ENCODE measurements around the gene PLBD2.

DNA sequence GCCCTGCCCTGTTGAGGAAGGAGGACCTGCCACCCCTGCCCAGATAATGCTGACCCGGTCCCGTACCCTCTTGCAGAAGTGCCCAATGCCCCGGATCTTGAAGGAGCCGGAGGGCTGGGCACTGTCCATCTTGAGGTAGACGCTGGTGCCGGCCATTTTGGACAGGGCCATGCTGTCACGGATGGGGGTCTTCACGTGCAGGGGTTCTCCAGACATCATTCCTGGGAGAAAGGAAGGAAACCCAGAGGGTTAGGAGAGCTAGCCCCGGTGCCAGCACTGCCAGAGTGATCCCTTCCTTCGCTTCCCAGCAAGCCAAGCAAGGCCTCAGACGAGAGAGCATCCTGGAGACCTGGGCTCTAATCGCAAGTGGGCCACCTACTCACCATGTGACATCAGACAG lies 41.1 kb downstream of the PLBD2 start:
- TF ChIP-seq, protein P1, sequence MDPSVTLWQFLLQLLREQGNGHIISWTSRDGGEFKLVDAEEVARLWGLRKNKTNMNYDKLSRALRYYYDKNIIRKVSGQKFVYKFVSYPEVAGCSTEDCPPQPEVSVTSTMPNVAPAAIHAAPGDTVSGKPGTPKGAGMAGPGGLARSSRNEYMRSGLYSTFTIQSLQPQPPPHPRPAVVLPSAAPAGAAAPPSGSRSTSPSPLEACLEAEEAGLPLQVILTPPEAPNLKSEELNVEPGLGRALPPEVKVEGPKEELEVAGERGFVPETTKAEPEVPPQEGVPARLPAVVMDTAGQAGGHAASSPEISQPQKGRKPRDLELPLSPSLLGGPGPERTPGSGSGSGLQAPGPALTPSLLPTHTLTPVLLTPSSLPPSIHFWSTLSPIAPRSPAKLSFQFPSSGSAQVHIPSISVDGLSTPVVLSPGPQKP (IDR thresholded peaks at IDR 0.05; ENCODE audit: low read depth, low read length): no peak
- TF ChIP-seq, protein P2, sequence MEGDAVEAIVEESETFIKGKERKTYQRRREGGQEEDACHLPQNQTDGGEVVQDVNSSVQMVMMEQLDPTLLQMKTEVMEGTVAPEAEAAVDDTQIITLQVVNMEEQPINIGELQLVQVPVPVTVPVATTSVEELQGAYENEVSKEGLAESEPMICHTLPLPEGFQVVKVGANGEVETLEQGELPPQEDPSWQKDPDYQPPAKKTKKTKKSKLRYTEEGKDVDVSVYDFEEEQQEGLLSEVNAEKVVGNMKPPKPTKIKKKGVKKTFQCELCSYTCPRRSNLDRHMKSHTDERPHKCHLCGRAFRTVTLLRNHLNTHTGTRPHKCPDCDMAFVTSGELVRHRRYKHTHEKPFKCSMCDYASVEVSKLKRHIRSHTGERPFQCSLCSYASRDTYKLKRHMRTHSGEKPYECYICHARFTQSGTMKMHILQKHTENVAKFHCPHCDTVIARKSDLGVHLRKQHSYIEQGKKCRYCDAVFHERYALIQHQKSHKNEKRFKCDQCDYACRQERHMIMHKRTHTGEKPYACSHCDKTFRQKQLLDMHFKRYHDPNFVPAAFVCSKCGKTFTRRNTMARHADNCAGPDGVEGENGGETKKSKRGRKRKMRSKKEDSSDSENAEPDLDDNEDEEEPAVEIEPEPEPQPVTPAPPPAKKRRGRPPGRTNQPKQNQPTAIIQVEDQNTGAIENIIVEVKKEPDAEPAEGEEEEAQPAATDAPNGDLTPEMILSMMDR (IDR thresholded peaks at IDR 0.05 in 2 of 3, conservative IDR thresholded peaks at IDR 0.05 in 1 of 3; ENCODE audit: control insufficient read depth in 2 of 3, extremely low read depth in 1 of 3, insufficient read depth in 1 of 3, low read depth in 3 of 3, low read length in 3 of 3): no peak
- TF ChIP-seq CHD4 (IDR thresholded peaks at IDR 0.05) (no peak), DPF2 (IDR thresholded peaks at IDR 0.05) (no peak), FOXM1 (IDR thresholded peaks at IDR 0.05; ENCODE audit: low read depth, low read length) (no peak), POLR2A (IDR thresholded peaks at IDR 0.05; ENCODE audit: low read depth, low read length) (no peak), CREM (IDR thresholded peaks at IDR 0.05; ENCODE audit: low read depth) (no peak), GABPA (IDR thresholded peaks at IDR 0.05; ENCODE audit: low read depth) (no peak), CHD2 (IDR thresholded peaks at IDR 0.05; ENCODE audit: borderline replicate concordance, low read depth, low read length) (no peak)
- TF ChIP-seq, protein P3, sequence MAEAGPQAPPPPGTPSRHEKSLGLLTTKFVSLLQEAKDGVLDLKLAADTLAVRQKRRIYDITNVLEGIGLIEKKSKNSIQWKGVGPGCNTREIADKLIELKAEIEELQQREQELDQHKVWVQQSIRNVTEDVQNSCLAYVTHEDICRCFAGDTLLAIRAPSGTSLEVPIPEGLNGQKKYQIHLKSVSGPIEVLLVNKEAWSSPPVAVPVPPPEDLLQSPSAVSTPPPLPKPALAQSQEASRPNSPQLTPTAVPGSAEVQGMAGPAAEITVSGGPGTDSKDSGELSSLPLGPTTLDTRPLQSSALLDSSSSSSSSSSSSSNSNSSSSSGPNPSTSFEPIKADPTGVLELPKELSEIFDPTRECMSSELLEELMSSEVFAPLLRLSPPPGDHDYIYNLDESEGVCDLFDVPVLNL (IDR thresholded peaks at IDR 0.05; ENCODE audit: low read depth, low read length): no peak

Measured in GM12878 (cell line).